Testis (tissue), 3 donors: ENCODE data around the gene DNM3. TPM values are rescaled to one million over a fixed set of nuclear protein-coding genes. Genes with fewer than 3 reads are reported as not detected.

Experiments used
- DNase-seq: peaks from one replicate; pipeline ENCODE4 v3.0.0-alpha.2; 2019
- H3K27ac ChIP-seq, 2 donors: fragments of 200-600 bp; sonication (generic); one replicate each; pipeline ENCODE4 v1.5.1; 2019
- H3K27me3 ChIP-seq: fragments of 200-600 bp; sonication (generic); one replicate; pipeline ENCODE4 v1.5.1; 2019
- H3K36me3 ChIP-seq: fragments of 200-600 bp; sonication (generic); one replicate; pipeline ENCODE4 v1.5.1; 2017; ENCODE audit warnings: low read depth; ENCODE audit errors: missing control alignments
- H3K4me1 ChIP-seq: fragments of 200-600 bp; sonication (generic); one replicate; pipeline ENCODE4 v1.5.1; 2019
- H3K4me3 ChIP-seq, 2 donors: fragments of 200-600 bp; sonication (generic); one replicate each; pipeline ENCODE4 v1.5.1; 2017 to 2019
- H3K9me3 ChIP-seq: fragments of 200-600 bp; sonication (generic); one replicate; pipeline ENCODE4 v1.5.1; 2017
- CTCF ChIP-seq, 3 experiments: fragments of 450-650 bp in 2 of 3; fragments of 200-600 bp in 1 of 3; sonication (generic) in 1 of 3; IDR thresholded peaks; one replicate each; pipeline ENCODE4 v1.5.1; 2016 to 2019; ENCODE audit warnings: antibody characterized with exemption in 3 of 3, mild to moderate bottlenecking in 2 of 3, moderate library complexity in 1 of 3
- POLR2A ChIP-seq: fragments of 450-650 bp; IDR thresholded peaks from one replicate; pipeline ENCODE4 v1.6.1; 2017; ENCODE audit warnings: antibody characterized with exemption, mild to moderate bottlenecking, moderate library complexity
- WGBS, 2 donors: methylation state at CpG; one replicate each; pipeline ENCODE4 v1.1.5; 2018; 5-methylcytosine and 5-hydroxymethylcytosine counted together
- intact Hi-C: fragments of 100-400 bp; cut with DNase I; formaldehyde crosslinking; loops from one replicate; pipeline ENCODE4 v1.15.1; 2023; ENCODE audit warnings: low total_unique reads
- polyA plus RNA-seq: library from polyadenylated mRNA; stranded (reverse); fragments of 350-450 nt; fragmentation: Illumina TruSeq; extraction: RNeasy Lipid Tissue Mini Kit (QIAGEN cat#74804); gene quantifications from one replicate; pipeline ENCODE4 v1.2.3, GENCODE V29; 2014; ENCODE audit warnings: low read depth, low replicate concordance; ENCODE audit not compliant: insufficient read depth
- total RNA-seq, 2 donors: library from RNA; depleted of rRNA; stranded (reverse); fragments of >200 nt; gene quantifications; one replicate each; pipeline ENCODE4 v1.2.3, GENCODE V29; 2016

Gene DNM3
- total and polyA plus RNA-seq, 3 donors from 2014 or later, result 4.9 to 10.2 (median 8.4) TPM

GRCh38 chr1:172287208-172287607, 445.9 kb downstream of the DNM3 start:
- Histone ChIP-seq H3K36me3 (no peaks in the 10 kb centered on the region), H3K27me3 (no peaks in the 10 kb centered on the region), H3K4me3 (no peak overlapping the region), H3K4me1 (no peaks in the 10 kb centered on the region), H3K27ac (no peak overlapping the region), H3K9me3 (no peaks in the 10 kb centered on the region)
- peak; percentile 72 for DNase-seq
- intact Hi-C loops, result no loop called here
- TF ChIP-seq POLR2A (no peak), CTCF (IDR thresholded peaks at IDR 0.05) (no peak)

GRCh38 chr1:172288581-172288980, 447.3 kb downstream of the DNM3 start:
- WGBS, 2 donors, result 92 to 93% methylated on average over 4 of the region's 4 CpGs
- no peaks in the 10 kb centered on the region for H3K36me3 ChIP-seq
- no peak for DNase-seq
- no peaks in the 10 kb centered on the region for H3K9me3 ChIP-seq
- no peak for TF ChIP-seq POLR2A
- TF ChIP-seq CTCF (IDR thresholded peaks at IDR 0.05), result no peak
- H3K27me3 ChIP-seq, result no peaks in the 10 kb centered on the region
- peaks cover 7% of the 10 kb centered on the region for H3K4me1 ChIP-seq
- no peak overlapping the region for H3K27ac ChIP-seq
- intact Hi-C loops, result no loop called here
- no peak overlapping the region for H3K4me3 ChIP-seq

- 90 to 95% methylated on average over 2 of the region's 2 CpGs for WGBS, 2 donors
- intact Hi-C loops, result no loop called here
Measured at GRCh38 chr1:172289448-172289847, 448.1 kb downstream of the DNM3 start.

GRCh38 chr1:172292840-172293239, 451.5 kb downstream of the DNM3 start:
- Histone ChIP-seq H3K4me3 (no peak overlapping the region), H3K4me1 (peaks cover 7% of the 10 kb centered on the region), H3K27me3 (no peaks in the 10 kb centered on the region), H3K9me3 (no peaks in the 10 kb centered on the region), H3K36me3 (no peaks in the 10 kb centered on the region), H3K27ac (no peak overlapping the region)
- no peak for DNase-seq
- TF ChIP-seq CTCF (IDR thresholded peaks at IDR 0.05), result no peak
- no peak for TF ChIP-seq POLR2A
- intact Hi-C loops, result no loop called here
- WGBS, 2 donors, result 53 to 61% methylated on average over 3 of the region's 3 CpGs

More at GRCh38 chr1:172289448-172289847, 448.1 kb downstream of the DNM3 start:
- H3K27me3 ChIP-seq, result no peaks in the 10 kb centered on the region
- TF ChIP-seq CTCF (IDR thresholded peaks at IDR 0.05), result no peak
- no peak for TF ChIP-seq POLR2A
- H3K27ac ChIP-seq, result no peak overlapping the region
- peaks cover 7% of the 10 kb centered on the region for H3K4me1 ChIP-seq
- H3K4me3 ChIP-seq, result no peak overlapping the region
- no peaks in the 10 kb centered on the region for H3K36me3 ChIP-seq
- H3K9me3 ChIP-seq, result no peaks in the 10 kb centered on the region
- no peak for DNase-seq

- no peaks in the 10 kb centered on the region for H3K36me3 ChIP-seq
- no peak overlapping the region for H3K4me3 ChIP-seq
- WGBS, 2 donors, result 27 to 39% methylated on average over 2 of the region's 2 CpGs
- TF ChIP-seq CTCF (IDR thresholded peaks at IDR 0.05) (no peak), POLR2A (no peak)
- DNase-seq, result no peak
- no peak overlapping the region for H3K27ac ChIP-seq
- intact Hi-C loops, result no loop called here
- no peaks in the 10 kb centered on the region for H3K9me3 ChIP-seq
- H3K27me3 ChIP-seq, result no peaks in the 10 kb centered on the region
- peaks cover 7% of the 10 kb centered on the region for H3K4me1 ChIP-seq
Measured at GRCh38 chr1:172293429-172293828, 452.1 kb downstream of the DNM3 start.
